Right renal pelvis (tissue), 4 donors: ENCODE measurements around the gene AHCYL2. TPM values are rescaled to one million over a fixed set of nuclear protein-coding genes. Genes with fewer than 3 reads are reported as not detected.
A peak's percentile ranks its signal among the peaks of the same experiment; 100 is the strongest.
"Not testable (repeated sequence)": the region's sequence is repeated elsewhere in the genome, so short reads cannot be mapped to it uniquely, and the experiment has no call there.

Source experiments
- DNase-seq, 4 donors: peaks; one replicate each; pipeline ENCODE4 v3.0.0-alpha.2; 2013; ENCODE audit warnings: low read depth in 4 of 4, low spot score in 3 of 4, missing footprints in 1 of 4
- polyA plus RNA-seq, 4 donors: library from polyadenylated mRNA; unstranded; fragments of 120-200 nt; gene quantifications; one replicate each; pipeline ENCODE4 v1.2.1, GENCODE V29; 2013; ENCODE audit not compliant: insufficient read length in 4 of 4

The AHCYL2 gene
- polyA plus RNA-seq, 4 donors = 24.3 to 29.9 (median 28.4) TPM

GRCh38 chr7:129238546-129238945 lies 13.7 kb downstream of the AHCYL2 start:
- DNase-seq = no peak

GRCh38 chr7:129240119-129240820 lies 15.4 kb downstream of the AHCYL2 start:
- DNase-seq = no peak

- DNase-seq = no peak
Observed at GRCh38 chr7:129244220-129244619, 19.4 kb downstream of the AHCYL2 start.

- DNase-seq = no peak
Observed at GRCh38 chr7:129245533-129245932, 20.7 kb downstream of the AHCYL2 start.

GRCh38 chr7:129247087-129247486 lies 22.3 kb downstream of the AHCYL2 start:
- DNase-seq = no peak

- no peak for DNase-seq
Observed at GRCh38 chr7:129252128-129252527, 27.3 kb downstream of the AHCYL2 start.

- DNase-seq = not testable (repeated sequence)
Observed at GRCh38 chr7:129252603-129253002, 27.8 kb downstream of the AHCYL2 start.

- no peak for DNase-seq
Observed at GRCh38 chr7:129255800-129256199, 31.0 kb downstream of the AHCYL2 start.

- no peak for DNase-seq
Observed at GRCh38 chr7:129256221-129256620, 31.4 kb downstream of the AHCYL2 start.

GRCh38 chr7:129257168-129257567 lies 32.3 kb downstream of the AHCYL2 start:
- no peak for DNase-seq

- DNase-seq = no peak
Observed at GRCh38 chr7:129258649-129259389, 34.0 kb downstream of the AHCYL2 start.

GRCh38 chr7:129262324-129262723 lies 37.5 kb downstream of the AHCYL2 start:
- no peak for DNase-seq

- DNase-seq = no peak
Observed at GRCh38 chr7:129263168-129263567, 38.3 kb downstream of the AHCYL2 start.

- DNase-seq = no peak
Observed at GRCh38 chr7:129264534-129264933, 39.7 kb downstream of the AHCYL2 start.

GRCh38 chr7:129265328-129265727 lies 40.5 kb downstream of the AHCYL2 start:
- DNase-seq = no peak

- DNase-seq = no peak
Observed at GRCh38 chr7:129266181-129266580, 41.4 kb downstream of the AHCYL2 start.

GRCh38 chr7:129270077-129270476 lies 45.2 kb downstream of the AHCYL2 start:
- DNase-seq = no peak

- DNase-seq = peak in 1 of 4 donors; percentile 18
Observed at GRCh38 chr7:129271500-129272355, 46.9 kb downstream of the AHCYL2 start.

- DNase-seq = no peak
Observed at GRCh38 chr7:129273936-129274335, 49.1 kb downstream of the AHCYL2 start.

- DNase-seq = no peak
Observed at GRCh38 chr7:129277629-129278028, 52.8 kb downstream of the AHCYL2 start.

GRCh38 chr7:129278688-129279087 lies 53.9 kb downstream of the AHCYL2 start:
- DNase-seq = no peak
